HCEC 1CT (cell line): ENCODE data around the gene C13orf46.

Source experiments
- DNase-seq: peaks from one replicate; pipeline ENCODE4 v3.0.0-alpha.2; 2017

Gene C13orf46

DNA sequence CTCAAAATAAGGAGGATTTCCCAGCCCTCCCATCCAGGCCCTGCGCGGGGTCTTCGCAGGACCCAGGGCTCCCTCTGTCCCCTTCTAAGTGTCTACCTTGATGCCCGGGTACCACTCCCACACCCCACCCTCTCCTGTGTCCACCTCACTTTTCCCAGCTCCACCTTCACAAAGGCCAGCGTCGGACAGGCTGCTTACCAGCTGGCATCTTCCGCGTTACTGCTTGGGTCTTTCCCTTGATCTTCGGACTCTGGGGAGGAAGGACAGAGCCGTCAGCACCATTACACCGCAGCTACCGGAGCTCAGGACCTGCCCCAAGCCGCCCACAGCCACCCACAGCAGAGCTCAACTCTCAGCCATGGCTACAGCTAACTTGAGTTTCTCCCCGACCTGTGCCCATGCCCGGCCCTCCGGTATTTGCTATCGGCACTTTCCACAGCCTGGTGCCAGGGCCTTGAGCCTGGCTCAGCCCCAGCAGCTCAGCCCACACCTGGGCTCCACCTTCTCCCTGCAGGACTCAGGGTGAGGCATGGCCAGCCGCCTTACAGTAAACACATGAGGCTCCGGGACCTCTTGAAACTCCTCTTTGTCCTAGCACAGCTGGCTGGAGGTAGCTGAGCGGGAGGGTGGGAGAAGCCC, 3.8 kb downstream of the C13orf46 start:
- DNase-seq, result no peak

DNA sequence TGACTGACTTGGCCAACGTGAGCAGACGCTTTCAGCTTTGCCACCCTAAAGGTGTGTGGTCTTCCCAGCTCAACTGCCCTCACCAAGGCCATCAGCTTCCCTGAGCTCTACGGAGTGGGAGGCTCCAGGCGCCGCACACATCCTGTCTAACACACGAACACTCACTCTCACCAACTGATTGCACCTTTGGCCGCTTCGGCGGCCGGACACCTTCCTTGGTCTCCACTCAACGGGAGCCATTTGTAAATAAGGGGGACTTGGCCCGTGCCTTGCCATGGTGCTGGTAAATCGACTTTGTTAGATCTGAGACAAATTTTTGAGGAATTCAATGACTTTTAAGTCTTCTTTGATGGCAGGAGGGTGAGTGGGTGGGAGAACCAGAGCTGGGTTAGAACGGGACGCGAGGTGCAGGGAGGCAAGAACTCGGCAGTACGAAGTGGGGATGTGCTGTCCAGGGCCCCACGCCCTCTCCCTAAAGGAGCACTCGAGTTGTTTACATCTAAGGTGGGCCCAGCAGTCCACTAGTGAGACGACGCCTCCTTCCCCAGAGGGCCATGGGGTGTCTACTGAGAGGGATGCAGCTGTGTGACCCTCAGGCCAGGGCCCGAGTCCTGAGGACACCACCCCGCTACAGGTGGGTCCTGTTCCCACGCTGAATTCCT, 4.4 kb downstream of the C13orf46 start:
- DNase-seq, result no peak

DNA sequence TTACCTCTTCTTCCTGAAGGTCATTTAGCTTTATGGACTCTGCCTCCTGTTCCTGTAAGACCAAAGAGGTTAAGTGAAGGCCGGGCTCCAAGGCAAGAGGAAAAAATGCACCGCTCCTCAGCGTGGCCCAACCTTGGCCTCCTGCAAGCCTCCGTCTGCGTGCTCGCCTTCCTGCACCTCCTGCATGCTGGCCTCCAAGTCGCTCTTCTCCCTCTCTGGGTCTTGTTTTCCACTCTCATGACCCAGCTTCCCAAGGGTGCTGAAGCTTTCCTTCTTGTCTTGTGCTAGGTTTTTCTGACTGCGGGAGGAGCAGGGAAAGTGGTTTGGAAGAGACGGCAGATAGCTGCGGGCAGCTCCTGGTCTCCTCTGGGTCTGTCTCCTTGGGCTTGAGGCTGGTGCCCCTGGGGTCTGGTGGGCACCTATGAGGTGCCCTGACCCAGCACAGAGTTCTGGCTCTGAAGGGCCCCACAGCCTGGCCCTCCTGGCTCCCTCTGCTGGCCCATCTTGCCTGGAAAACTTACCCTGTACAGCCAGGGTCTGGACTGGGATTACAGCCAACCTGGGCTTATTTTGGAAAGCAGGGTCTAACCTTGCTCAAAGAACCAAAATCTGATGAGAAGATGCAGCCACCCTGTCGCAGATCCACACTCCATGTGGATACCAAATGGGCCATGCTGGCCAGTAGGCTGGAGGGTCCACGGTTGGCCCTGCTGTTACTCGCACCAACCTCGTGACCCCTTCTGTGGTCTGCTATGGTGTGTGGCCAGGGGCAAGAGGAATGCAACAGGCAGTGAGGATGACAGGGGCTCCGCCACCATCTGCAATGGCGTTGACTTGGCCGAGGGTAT, 5.2 kb downstream of the C13orf46 start:
- DNase-seq, result no peak

DNA sequence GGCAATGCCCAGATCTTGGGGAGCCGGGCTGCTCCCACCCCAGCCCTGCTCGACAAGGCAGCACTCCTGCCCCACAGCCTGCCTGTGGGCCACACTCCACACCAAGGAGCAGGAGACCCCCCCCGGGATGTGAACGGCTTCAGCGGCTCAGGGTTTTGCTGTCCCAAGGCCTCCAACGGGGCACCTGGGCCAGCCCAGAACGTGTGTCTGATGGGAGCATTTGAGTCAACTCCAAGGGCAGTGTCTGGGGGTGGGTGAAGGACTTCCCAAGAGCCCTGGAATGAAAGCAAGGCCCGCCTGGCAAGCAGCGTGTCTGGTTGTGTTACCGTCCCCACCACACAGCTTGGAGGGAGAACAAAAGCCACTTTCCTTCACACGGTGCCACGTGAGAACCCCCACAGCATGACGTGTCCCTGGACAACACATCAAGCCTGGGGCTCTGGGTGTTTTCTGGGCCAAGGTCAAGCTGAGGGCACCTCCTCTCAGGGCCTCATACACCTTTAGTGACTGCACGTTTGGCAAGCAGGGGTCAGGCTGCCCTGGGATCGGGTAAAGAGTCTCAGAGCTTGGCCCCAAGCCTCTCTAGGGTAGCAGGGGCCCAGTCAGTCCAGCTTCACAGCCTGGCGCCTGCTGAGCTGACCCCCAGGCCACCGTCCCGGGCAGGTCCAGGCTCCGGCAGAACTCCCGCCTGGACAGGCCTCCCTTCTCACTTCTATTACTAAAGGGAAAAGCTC, 6.0 kb downstream of the C13orf46 start:
- DNase-seq, result no peak

DNA sequence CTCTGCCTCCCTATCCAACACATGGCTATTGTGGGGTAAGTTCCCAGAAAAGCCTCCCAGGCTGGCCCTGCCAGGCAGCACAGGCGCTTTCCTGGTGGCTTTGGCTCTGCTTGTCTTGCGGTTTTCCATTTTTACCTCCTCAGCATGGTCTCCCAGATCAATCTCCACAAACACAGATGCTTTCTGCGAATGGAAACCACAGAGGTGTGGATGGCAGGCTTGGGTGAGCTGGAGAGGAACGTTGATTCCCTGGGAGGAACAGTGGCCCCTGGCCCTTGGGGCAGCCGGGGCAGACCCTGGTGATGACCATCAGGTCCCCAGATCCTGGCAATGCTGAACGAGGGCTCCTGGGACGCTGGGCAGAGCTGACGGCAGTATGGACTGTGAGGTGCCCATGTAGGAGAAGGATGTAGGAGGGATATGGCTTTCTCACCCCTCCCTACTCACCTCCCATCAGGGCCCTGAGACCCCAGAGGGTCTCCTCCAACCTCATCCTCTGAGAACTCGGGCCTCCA, 6.6 kb downstream of the C13orf46 start:
- no peak for DNase-seq

DNA sequence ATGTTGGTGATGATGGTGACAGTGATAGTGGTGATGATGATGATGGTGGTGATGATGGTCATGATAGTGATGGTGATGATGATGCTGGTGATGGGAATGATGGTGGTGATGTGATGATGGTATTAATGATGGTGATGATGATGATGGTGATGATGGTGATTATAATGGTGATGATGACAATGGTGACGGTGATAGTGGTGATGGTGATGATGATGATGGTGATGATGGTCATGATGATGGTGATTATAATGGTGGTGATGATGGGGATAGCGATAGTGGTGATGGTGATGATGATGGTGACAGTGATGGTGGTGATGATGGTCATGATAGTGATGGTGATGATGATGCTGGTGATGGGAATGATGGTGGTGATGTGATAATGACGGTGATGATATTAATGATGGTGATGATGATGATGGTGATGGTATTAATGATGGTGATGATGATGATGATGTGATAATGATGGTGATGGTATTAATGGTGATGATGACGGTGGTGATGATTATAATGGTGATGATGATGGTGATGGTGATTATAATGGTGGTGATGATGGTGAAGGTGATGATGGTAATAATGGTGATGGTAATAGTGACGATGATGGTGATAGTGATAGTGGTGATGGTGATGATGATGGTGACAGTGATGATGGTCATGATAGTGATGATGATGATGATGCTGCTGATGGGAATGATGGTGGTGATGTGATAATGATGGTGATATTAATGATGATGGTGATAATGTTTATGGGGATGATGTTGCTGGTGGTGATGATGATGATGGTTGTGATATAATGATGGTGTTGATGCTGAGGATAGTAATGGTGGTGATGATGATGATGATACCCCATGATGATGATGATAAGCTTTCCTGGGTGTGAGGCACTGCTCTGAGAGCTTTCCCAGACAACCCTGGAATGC, 7.7 kb downstream of the C13orf46 start:
- DNase-seq, result no peak

DNA sequence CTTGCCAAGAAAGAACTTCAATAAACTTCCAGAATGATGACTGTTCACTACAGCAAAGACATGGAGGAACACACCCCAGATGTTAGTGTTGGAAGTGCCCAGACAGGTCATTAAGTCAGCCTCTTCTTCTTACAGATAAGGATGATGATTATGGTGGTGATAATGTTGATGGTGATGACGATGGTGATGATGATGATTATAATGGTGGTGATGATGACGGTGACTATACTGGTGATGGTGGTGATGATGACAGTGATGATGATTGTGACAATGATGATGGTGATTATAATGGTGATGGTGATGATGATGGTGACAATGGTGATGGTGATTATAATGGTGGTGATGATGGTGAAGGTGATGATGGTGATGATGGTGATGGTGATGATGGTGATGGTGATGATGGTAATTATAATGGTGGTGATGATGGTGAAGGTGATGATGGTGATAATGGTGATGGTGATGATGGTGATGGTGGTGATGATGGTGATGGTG, 8.4 kb downstream of the C13orf46 start:
- no peak for DNase-seq

DNA sequence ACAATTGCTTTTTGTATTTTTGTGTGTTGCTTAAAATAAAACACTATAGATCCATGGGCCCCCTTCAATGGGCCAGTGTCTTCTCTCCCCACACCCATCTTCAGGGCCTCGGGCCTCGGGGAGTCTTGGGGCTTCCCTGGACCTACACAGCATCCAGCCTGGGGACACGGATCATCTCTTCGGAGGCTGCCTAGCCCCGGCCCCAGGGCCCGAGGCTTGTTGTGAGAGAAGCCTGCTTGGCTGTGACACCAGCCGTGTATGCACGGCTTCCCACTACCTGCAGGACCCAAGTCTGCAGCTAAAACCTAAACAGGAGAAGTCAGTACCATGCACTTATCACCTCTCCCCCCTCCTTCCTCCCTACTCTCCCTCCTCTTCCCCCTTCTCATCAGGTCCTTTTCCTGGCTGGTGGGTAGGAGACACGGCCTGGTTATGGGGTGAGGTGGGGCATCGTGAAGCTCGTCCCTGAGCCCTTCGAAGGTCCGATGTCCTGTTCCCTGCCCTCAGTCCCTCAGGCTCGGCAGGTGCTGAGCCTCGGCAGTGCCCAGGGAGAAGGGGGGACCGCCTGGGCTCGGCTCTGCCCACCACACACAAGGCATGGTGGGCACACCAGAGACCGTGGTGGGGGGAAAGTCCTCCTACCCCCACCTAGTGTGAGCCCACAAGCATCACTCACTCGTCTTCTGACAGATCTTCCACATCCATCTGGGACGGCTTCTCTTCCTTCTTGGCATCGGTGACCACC, 9.5 kb downstream of the C13orf46 start:
- no peak for DNase-seq

DNA sequence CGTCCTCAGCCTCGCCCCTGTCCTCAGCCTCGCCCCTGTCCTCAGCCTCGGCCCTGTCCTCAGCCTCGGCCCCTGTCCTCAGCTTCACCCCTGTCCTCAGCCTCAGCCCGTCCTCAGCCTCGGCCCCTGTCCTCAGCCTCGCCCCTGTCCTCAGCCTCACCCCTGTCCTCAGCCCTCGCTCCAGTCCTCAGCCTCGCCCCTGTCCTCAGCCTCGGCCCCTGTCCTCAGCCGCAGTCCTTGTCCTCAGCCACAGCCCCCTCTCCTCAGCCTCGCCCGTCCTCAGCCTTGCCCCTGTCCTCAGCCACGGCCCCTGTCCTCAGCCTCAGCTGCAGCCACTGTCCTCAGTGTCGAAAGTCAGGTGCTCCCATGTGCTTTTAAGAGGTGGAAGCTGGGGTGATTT, 10.5 kb downstream of the C13orf46 start:
- no peak for DNase-seq

DNA sequence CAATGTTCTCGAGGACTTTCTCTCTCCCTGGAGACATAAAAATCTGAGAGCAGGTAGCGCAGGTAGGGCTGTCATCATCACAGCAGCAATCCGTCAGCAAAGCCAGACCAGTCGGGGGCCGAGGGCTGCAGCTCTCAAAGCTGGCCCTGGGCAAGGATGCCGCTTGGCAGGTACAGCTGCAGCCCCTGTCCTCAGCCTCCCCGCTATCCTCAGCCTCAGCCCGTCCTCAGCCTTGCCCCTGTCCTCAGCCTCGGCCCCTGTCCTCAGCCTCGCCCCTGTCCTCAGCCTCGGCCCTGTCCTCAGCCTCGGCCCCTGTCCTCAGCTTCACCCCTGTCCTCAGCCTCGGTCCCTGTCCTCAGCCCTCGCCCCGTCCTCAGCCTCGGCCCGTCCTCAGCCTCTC, 10.9 kb downstream of the C13orf46 start:
- no peak for DNase-seq

DNA sequence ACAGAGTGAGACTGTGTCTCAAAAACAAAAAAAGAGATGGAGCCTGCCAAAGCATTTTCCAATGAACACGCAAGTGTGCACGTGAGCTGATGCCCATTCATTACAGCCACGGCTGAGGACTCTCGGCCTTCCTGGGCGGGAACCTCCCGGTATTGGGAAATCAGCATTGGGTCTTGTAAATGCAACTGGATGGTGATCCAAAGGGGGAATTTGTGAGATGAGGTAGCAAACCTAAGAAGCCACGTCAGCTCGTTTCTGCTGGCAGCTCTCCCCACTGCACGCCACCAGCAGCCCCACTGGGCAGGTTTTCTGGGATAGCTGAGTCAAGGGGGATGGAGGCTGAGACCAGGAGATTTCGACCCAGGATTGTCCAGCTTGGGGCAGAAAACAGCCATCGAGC, 11.5 kb downstream of the C13orf46 start:
- DNase-seq, result no peak

DNA sequence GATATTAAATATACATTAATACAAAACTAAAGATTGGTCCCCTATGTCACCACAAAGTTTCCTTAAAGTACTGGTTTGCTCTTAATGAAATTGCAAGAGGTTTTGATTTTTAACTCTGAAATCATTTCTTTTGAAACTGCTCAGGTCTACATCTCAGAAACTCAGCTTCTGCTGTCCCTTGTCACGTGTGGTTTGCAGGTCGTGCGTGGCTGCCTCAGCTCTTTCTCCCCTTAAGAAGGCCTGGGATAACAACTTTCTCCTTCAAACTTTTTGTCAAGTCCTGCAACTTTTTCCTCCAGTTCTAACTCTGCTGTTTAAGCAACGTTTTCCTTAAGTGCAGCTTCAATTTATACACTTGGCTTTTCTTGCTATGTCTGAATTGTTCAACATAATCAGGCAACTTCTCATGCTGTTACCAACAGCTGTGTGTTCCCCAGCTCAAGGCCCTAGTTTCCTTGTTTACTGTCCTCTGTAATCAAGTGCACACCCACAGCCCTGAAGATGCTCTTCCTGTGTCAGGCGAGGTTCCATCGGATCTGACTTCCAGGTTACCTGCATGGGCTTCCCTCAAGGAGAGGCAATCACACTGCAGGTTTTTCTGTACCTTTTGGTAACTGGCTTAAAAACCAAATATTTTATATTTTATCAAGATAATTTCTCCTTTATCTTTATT, 13.5 kb downstream of the C13orf46 start:
- DNase-seq, result no peak

DNA sequence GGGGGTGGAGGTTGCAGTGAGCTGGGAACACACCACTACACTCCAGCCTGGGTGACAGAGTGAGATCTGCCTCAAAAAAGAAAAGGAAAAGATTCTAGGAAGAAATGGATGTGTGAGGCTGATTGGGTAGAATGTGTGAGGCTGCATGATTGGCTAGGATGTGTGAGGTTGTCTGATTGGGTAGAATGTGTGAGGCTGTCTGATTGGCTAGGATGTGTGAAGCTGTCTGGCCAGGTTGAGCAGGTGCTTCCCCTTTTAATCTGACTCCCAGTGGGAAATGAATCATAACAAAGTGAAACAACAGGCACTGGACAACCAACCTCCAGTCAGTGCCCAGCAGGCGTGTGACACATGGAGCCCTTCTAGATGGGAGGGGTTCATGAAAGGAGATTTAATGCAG, 14.7 kb downstream of the C13orf46 start:
- DNase-seq, result no peak

DNA sequence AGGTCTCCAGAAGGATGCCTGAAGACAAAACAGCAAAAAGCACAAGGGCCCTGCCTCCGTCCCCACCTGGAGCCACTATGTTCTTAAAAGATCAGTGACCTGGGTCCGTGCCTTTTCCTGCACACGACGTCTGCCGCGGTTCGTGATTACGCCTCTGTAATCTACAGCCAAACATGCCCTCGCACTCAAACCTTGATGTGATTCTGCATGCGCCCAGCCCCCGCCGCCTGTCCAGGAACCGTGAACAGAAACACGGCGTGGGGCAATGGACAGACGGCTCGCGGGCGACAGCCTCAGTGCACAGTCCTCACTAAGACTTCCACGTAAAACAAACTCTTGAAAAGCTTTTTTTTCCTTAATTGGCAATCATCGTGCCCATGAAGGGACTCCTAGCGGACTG, 15.5 kb downstream of the C13orf46 start:
- no peak for DNase-seq

DNA sequence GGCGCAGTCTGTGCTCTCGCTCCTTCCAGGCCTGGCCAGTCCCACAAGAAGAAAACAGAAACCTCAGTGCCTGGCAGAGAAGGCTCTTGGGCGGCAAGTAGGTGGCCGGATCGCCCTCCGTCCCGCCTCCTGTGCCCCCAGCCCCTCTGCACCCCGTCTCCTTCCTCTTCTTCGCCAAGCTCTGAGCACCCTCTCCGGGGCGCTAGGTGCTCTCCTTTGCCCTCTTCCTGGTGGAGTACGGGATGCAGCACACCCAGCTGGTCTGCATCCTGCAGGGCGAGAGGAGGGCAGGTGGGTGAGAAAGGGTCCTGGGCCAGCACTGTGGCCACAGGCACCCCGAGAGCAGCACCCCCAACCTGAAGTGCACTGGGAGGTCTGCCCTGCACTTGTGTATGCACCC, 17.3 kb downstream of the C13orf46 start:
- no peak for DNase-seq

DNA sequence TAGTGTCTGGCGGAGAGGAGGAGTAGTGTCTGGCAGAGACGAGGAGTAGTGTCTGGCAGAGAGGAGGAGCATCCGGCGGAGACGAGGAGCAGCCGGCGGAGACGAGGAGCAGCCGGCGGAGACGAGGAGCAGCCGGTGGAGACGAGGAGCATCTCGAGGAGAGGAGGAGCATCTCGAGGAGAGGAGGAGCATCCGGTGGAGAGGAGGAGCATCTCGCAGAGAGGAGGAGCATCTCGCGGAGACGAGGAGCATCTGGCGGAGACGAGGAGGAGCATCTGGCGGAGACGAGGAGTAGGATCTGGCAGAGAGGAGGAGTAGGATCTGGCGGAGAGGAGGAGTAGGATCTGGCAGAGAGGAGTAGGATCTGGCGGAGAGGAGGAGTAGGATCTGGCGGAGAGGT, 18.2 kb downstream of the C13orf46 start:
- no peak for DNase-seq

DNA sequence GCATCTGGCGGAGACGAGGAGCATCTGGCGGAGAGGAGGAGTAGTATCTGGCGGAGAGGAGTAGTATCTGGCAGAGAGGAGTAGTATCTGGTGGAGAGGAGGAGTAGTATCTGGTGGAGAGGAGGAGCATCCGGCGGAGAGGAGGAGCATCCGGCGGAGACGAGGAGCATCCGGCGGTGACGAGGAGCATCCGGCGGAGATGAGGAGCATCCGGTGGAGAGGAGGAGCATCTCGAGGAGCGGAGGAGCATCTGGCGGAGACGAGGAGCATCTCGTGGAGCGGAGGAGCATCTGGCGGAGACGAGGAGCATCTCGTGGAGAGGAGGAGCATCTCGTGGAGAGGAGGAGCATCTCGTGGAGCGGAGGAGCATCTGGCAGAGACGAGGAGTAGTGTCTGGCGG, 18.6 kb downstream of the C13orf46 start:
- no peak for DNase-seq

DNA sequence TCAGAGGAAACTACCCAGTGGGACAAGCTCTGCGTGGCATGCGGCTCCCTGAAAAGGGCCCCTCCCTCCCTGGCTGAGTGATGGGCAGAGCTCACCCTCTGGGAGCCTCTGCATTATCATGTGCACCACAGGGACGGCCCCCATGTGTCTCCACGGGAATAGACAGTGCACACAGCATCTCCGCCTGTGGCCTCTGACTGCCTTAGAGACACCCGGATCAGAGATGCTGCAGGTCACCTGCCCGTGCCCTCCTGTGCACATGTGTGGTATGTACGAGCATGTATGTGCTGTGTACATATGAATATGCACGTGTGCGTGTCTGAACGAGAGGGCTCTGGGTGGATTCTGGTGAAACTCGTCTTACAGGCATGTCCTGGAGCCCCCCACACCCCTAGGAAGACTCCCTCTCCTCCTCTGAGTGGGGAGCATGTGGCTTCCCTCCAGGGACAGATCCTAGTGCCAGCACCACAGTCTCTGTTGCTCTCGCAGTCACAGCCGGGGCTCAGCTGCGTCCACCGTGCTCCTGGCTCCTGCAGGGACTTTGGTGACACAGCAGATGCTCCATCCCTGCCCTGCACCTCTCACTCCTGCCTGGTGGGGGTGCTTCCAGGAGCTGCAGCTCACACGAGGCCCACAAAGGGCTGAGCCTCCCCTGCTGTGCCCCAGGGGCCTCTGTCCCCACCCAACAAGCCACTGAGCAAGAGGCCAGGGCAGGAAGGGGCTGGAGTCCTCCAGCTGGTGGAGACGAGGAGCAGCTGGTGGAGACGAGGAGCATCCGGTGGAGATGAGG, 19.6 kb downstream of the C13orf46 start:
- no peak for DNase-seq

DNA sequence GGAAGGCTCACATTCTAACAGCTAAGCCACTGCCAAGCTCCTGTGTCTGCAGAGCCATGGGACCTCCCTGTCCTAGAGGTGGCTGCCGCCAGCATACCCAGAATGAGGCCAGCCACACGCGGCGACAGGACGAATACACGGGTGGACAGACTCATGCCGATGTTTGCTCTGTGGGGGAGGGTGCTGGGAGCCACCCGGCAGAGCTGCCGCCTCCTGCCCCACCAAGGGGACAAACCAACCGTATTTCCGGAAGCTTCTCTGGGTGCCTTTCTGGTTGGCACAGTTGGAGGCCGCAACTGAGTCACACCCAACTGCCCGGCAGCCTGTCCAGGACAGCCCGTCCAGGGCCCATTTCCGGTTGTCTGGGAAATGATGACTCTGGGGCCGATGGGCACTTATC, 20.3 kb downstream of the C13orf46 start:
- DNase-seq, result no peak
